MM.1S (cell line): ENCODE measurements around the gene HKDC1.

Experiments used
- DNase-seq: peaks from one replicate; pipeline ENCODE4 v3.0.0-alpha.2; 2015
- H2AFZ ChIP-seq: fragments of 300-600 bp; sonication (generic); 2 replicates; pipeline ENCODE4 v1.6.0; 2016; ENCODE audit warnings: antibody characterized with exemption, low read length
- H3F3A ChIP-seq: fragments of 300-600 bp; sonication (generic); 2 replicates; pipeline ENCODE4 v1.6.1; 2016; ENCODE audit warnings: mild to moderate bottlenecking, antibody characterized with exemption, low read length, moderate library complexity, mixed read lengths; ENCODE audit not compliant: insufficient read depth
- H3K27ac ChIP-seq: fragments of 300-600 bp; sonication (generic); 2 replicates; pipeline ENCODE4 v1.5.1; 2016; ENCODE audit warnings: mild to moderate bottlenecking, low read length
- H3K27me3 ChIP-seq: fragments of 300-600 bp; sonication (generic); replicated peaks from 2 replicates; pipeline ENCODE4 v1.6.0; 2016; ENCODE audit warnings: low read length; ENCODE audit not compliant: insufficient read depth
- H3K36me3 ChIP-seq: fragments of 300-600 bp; sonication (generic); replicated peaks from 2 replicates; pipeline ENCODE4 v1.6.1; 2016; ENCODE audit warnings: mild to moderate bottlenecking, low read length, mixed read lengths; ENCODE audit not compliant: insufficient read depth
- H3K4me1 ChIP-seq: fragments of 300-600 bp; sonication (generic); 2 replicates; pipeline ENCODE4 v1.6.1; 2016; ENCODE audit warnings: low read length, mixed read lengths
- H3K4me2 ChIP-seq: fragments of 300-600 bp; sonication (generic); 2 replicates; pipeline ENCODE4 v1.6.0; 2016; ENCODE audit warnings: low read depth, low read length
- H3K4me3 ChIP-seq: fragments of 300-600 bp; sonication (generic); 2 replicates; pipeline ENCODE4 v1.5.1; 2016; ENCODE audit warnings: low read length, mixed read lengths
- H3K79me2 ChIP-seq: fragments of 300-600 bp; sonication (generic); 2 replicates; pipeline ENCODE4 v1.6.1; 2016; ENCODE audit warnings: mixed run types, low read length, mixed read lengths
- H3K9ac ChIP-seq: fragments of 300-600 bp; sonication (generic); 2 replicates; pipeline ENCODE4 v1.6.1; 2016; ENCODE audit warnings: low read length, mixed read lengths
- H3K9me2 ChIP-seq: fragments of 300-600 bp; sonication (generic); replicated peaks from 2 replicates; pipeline ENCODE4 v1.6.1; 2016; ENCODE audit warnings: mild to moderate bottlenecking, low read length, mixed read lengths; ENCODE audit not compliant: insufficient read depth
- H3K9me3 ChIP-seq: fragments of 300-600 bp; sonication (generic); replicated peaks from 2 replicates; pipeline ENCODE4 v1.6.1; 2016; ENCODE audit warnings: mild to moderate bottlenecking, low read length, mixed read lengths; ENCODE audit not compliant: insufficient read depth
- H4K20me1 ChIP-seq: fragments of 300-600 bp; sonication (generic); 2 replicates; pipeline ENCODE4 v1.6.1; 2016; ENCODE audit warnings: mild to moderate bottlenecking, low read length, moderate library complexity, mixed read lengths; ENCODE audit not compliant: insufficient read depth
- CTCF ChIP-seq: fragments of 300-600 bp; sonication (generic); IDR thresholded peaks from 2 replicates; pipeline ENCODE4 v1.5.1; 2016; ENCODE audit warnings: antibody characterized with exemption, low read length, mixed read lengths
- EZH2 ChIP-seq: fragments of 300-600 bp; sonication (generic); optimal IDR thresholded peaks from 2 replicates; pipeline ENCODE3; 2017; ENCODE audit warnings: low read depth, mild to moderate bottlenecking, antibody characterized with exemption, low read length, mixed read lengths
- EZH2phosphoT487 ChIP-seq: fragments of 300-600 bp; sonication (generic); IDR thresholded peaks from 2 replicates; pipeline ENCODE4 v1.6.1; 2018; ENCODE audit warnings: antibody characterized with exemption, low read length

HKDC1 gene

DNA sequence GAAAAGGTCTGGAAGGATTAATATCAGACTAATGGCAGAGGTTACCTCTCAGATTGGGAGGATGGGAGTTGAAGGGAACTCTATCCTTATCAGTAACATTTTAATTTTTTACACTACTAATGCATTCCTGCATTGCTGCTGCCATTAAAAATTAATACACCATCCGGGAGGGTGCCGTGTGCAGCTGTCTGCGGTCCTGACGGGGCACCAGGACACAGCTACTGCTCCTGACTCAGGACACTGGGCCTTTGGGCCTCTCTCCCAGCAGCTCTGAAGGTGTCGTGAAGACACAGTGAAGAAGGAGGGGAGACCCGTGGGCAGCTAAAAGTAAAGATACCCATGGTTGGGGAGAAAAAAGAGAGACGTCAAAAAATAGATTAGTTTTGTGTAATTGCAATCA lies 34.7 kb downstream of the HKDC1 start:
- TF ChIP-seq CTCF (no peak), EZH2 (no peak), EZH2phosphoT487 (no peak)
- Histone ChIP-seq H3K9me3 (no peaks in the 10 kb centered on the region), H3K4me1 (no peaks in the 10 kb centered on the region), H3K9ac (no peak overlapping the region), H3K27ac (no peak overlapping the region), H3K27me3 (no peaks in the 10 kb centered on the region), H3K4me2 (no peak overlapping the region), H2AFZ (no peak overlapping the region), H4K20me1 (no peaks in the 10 kb centered on the region), H3F3A (no peaks in the 10 kb centered on the region), H3K9me2 (no peaks in the 10 kb centered on the region), H3K79me2 (no peaks in the 10 kb centered on the region), H3K36me3 (no peaks in the 10 kb centered on the region), H3K4me3 (no peak overlapping the region)
- no peak for DNase-seq

DNA sequence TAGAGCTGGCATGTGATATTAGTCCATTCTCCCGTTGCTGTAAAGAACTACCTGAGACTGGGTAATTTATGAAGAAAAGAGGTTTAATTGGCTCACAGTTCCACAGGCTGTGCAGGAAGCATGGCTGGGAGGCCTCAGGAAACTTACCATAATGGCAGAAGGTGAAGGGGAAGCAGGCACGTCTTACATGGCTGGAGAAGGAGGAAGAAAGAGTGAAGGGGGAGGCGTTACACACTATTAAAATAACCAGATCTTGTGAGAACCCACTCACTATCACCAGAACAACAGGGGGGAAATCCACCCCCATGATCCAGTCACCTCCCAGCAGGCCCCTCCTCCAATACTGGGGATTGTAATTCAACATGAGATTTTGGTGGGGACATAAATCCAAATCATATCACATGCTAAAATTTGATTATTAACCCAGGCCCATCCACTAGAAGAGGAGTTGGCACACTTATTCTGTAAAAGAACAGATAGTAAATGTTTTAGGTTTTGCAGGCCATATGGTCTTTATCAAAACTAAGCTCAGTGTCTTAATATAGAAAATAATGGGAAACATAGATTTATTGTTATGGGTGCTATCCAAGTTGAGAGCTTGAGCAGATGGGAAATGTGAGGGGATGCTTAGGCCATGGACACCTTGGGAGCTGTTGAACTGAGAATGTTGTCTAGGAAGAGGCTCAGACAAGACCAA lies 39.6 kb downstream of the HKDC1 start:
- H3K79me2 ChIP-seq, result no peaks in the 10 kb centered on the region
- H3K9me3 ChIP-seq, result no peaks in the 10 kb centered on the region
- H3K27me3 ChIP-seq, result no peaks in the 10 kb centered on the region
- no peak overlapping the region for H2AFZ ChIP-seq
- no peaks in the 10 kb centered on the region for H4K20me1 ChIP-seq
- H3K4me1 ChIP-seq, result no peaks in the 10 kb centered on the region
- no peak overlapping the region for H3K4me3 ChIP-seq
- no peak overlapping the region for H3K27ac ChIP-seq
- H3K36me3 ChIP-seq, result no peaks in the 10 kb centered on the region
- no peak for TF ChIP-seq EZH2phosphoT487
- no peak for TF ChIP-seq CTCF
- TF ChIP-seq EZH2, result no peak
- H3K9me2 ChIP-seq, result no peaks in the 10 kb centered on the region
- no peak overlapping the region for H3K9ac ChIP-seq
- no peak for DNase-seq
- H3F3A ChIP-seq, result no peaks in the 10 kb centered on the region
- no peak overlapping the region for H3K4me2 ChIP-seq

DNA sequence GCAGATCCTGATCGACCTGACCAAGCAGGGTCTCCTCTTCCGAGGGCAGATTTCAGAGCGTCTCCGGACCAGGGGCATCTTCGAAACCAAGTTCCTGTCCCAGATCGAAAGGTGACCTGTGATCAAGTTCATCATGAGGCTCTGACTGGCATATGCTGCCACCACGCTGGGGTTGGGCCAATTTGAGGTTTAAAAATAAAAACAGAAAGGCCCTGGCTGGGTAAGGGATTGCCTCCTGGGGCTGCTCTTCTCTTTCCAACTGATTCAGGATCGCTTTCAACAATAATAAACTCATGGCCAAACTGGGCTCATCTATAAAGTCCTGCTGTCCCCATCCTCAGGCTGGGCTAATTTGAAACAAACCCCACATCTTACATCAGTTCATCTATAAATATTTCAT lies 41.1 kb downstream of the HKDC1 start:
- Histone ChIP-seq H3K27ac (no peak overlapping the region), H3K4me3 (no peak overlapping the region), H3K27me3 (no peaks in the 10 kb centered on the region), H3K9me3 (no peaks in the 10 kb centered on the region), H3K4me1 (no peaks in the 10 kb centered on the region), H3F3A (no peaks in the 10 kb centered on the region), H3K9ac (no peak overlapping the region), H2AFZ (no peak overlapping the region), H3K36me3 (no peaks in the 10 kb centered on the region), H3K4me2 (no peak overlapping the region), H4K20me1 (no peaks in the 10 kb centered on the region), H3K79me2 (no peaks in the 10 kb centered on the region), H3K9me2 (no peaks in the 10 kb centered on the region)
- DNase-seq, result no peak
- no peak for TF ChIP-seq EZH2phosphoT487

DNA sequence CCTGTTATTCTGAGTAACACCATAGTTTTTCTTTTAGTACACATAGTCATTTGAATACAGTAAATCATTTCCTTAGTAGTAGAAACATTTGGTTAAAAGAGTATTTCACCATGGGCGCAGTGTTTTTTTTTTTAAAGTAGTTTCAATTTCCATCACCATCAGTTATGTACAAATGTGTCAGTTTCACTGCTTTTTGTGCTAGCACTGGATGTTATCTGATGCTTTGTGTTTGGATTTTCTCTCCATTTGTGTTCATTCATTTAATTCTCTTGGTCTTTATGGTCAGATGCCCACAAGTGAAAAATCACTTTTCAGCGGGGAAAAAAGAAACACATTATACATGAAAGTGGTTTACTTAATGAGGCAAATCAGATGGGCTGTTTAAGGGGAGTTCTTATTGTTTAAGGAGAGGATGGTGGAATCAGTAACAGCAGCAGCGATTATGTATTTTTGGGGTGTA lies 42.2 kb downstream of the HKDC1 start:
- DNase-seq, result peak; percentile 19
- no peaks in the 10 kb centered on the region for H3K9me3 ChIP-seq
- no peaks in the 10 kb centered on the region for H3K36me3 ChIP-seq
- H2AFZ ChIP-seq, result no peak overlapping the region
- no peaks in the 10 kb centered on the region for H3K9me2 ChIP-seq
- H3K4me1 ChIP-seq, result no peaks in the 10 kb centered on the region
- H3K4me3 ChIP-seq, result no peak overlapping the region
- H3K27ac ChIP-seq, result no peak overlapping the region
- no peak for TF ChIP-seq CTCF
- no peak for TF ChIP-seq EZH2phosphoT487
- TF ChIP-seq EZH2, result no peak
- no peaks in the 10 kb centered on the region for H4K20me1 ChIP-seq
- H3K27me3 ChIP-seq, result no peaks in the 10 kb centered on the region
- H3K9ac ChIP-seq, result no peak overlapping the region
- H3K79me2 ChIP-seq, result no peaks in the 10 kb centered on the region
- H3K4me2 ChIP-seq, result no peak overlapping the region
- no peaks in the 10 kb centered on the region for H3F3A ChIP-seq
